Colonic mucosa (tissue), 4 donors: Measurements from ENCODE around the gene MYCBP. TPM values are rescaled to one million over a fixed set of nuclear protein-coding genes. Genes with fewer than 3 reads are reported as not detected.

Experiments used
- DNase-seq: peaks from one replicate; pipeline ENCODE4 v3.0.0-alpha.2; 2020
- H3K27ac ChIP-seq: fragments of 200-600 bp; one replicate; pipeline ENCODE4 v1.8.0; 2021
- H3K27me3 ChIP-seq: fragments of 200-600 bp; one replicate; pipeline ENCODE4 v1.8.0; 2021
- H3K36me3 ChIP-seq: fragments of 200-600 bp; one replicate; pipeline ENCODE4 v1.8.0; 2021
- H3K4me1 ChIP-seq: fragments of 200-600 bp; one replicate; pipeline ENCODE4 v1.8.0; 2021; ENCODE audit warnings: mild to moderate bottlenecking
- H3K4me3 ChIP-seq: fragments of 200-600 bp; one replicate; pipeline ENCODE4 v1.8.0; 2021
- H3K9ac ChIP-seq, 2 donors: one replicate each; pipeline ENCODE4 v1.7.0; 2013; ENCODE audit warnings: control low read depth in 2 of 2, low read depth in 2 of 2, low read length in 2 of 2
- H3K9me3 ChIP-seq: fragments of 200-600 bp; one replicate; pipeline ENCODE4 v1.8.0; 2021
- CTCF ChIP-seq: fragments of 200-600 bp; IDR thresholded peaks from one replicate; pipeline ENCODE4 v1.8.0; 2022; ENCODE audit warnings: antibody characterized with exemption, mild to moderate bottlenecking
- intact Hi-C: fragments of 100-400 bp; cut with DNase I; formaldehyde crosslinking; loops from one replicate; pipeline ENCODE4 v1.14.1; 2022
- total RNA-seq, 2 donors: library from RNA; stranded (reverse); fragmentation: NEBNext Ultra II Directional in 1 of 2; extraction: Animal tissue kit (Norgen Biotek cat#: 25700) in 1 of 2; gene quantifications; one replicate each; pipeline ENCODE4 v1.2.1, GENCODE V29; 2021
- donor health status: healthy.
- donor health status: DM: no; HTN: no; CAD: no.
- donor health status: DM: no; HTN: no; CAD: no.

MYCBP gene
- total RNA-seq, 2 donors from 2014 or later, result 42.0 to 55.1 TPM

GRCh38 chr1:38885092-38885491, 11.9 kb upstream of the MYCBP start:
- TF ChIP-seq CTCF, result no peak
- Histone ChIP-seq H3K27ac (no peak overlapping the region), H3K4me3 (no peak overlapping the region), H3K4me1 (no peaks in the 10 kb centered on the region), H3K27me3 (no peaks in the 10 kb centered on the region), H3K9me3 (no peaks in the 10 kb centered on the region), H3K9ac (no peak overlapping the region), H3K36me3 (no peaks in the 10 kb centered on the region)
- intact Hi-C loops, result no loop called here
- DNase-seq, result no peak

GRCh38 chr1:38881487-38881886, 8.3 kb upstream of the MYCBP start, which contains the start of gene GJA9:
Gene GJA9 (minus strand): TSS chr1:38881587. CDS start chr1:38876098, 5,489 bp downstream.
- DNase-seq, result no peak
- no peak within 1 kb of the TSS for H3K27ac ChIP-seq
- no peaks in the 10 kb centered on the region for H3K27me3 ChIP-seq
- H3K9me3 ChIP-seq, result no peaks in the 10 kb centered on the region
- intact Hi-C loops, result no loop called here
- no peak within 1 kb of the TSS for H3K9ac ChIP-seq
- H3K4me1 ChIP-seq, result no peaks in the 10 kb centered on the region
- no peak within 1 kb of the TSS for H3K4me3 ChIP-seq
- TF ChIP-seq CTCF, result no peak
- H3K36me3 ChIP-seq, result no peaks in the 10 kb centered on the region

- Histone ChIP-seq H3K9me3 (no peaks in the 10 kb centered on the region), H3K27me3 (no peaks in the 10 kb centered on the region), H3K27ac (no peak overlapping the region), H3K4me1 (no peaks in the 10 kb centered on the region), H3K9ac (no peak overlapping the region), H3K4me3 (no peak overlapping the region), H3K36me3 (no peaks in the 10 kb centered on the region)
- no peak for TF ChIP-seq CTCF
- DNase-seq, result no peak
- intact Hi-C loops, result loop anchor here (10.0 kb wide), 1 partner anchor 119 kb away; the partner anchor contains the start of gene AKIRIN1
Observed at GRCh38 chr1:38875811-38876210, 2.7 kb upstream of the MYCBP start.

- Histone ChIP-seq H3K9ac (peak overlapping the region; percentile 52 to 80), H3K9me3 (no peaks in the 10 kb centered on the region), H3K36me3 (no peaks in the 10 kb centered on the region), H3K27ac (peak overlapping the region; percentile 52), H3K27me3 (no peaks in the 10 kb centered on the region), H3K4me1 (no peaks in the 10 kb centered on the region), H3K4me3 (peak overlapping the region; percentile 84)
- intact Hi-C loops, result loop anchor here (10.0 kb wide), 1 partner anchor 122 kb away; the partner anchor contains the start of gene AKIRIN1
- no peak for TF ChIP-seq CTCF
- DNase-seq, result no peak
Observed at GRCh38 chr1:38872401-38873026, 634 bp downstream of the MYCBP start.

- no peak overlapping the region for H3K4me3 ChIP-seq
- H3K9ac ChIP-seq, result no peak overlapping the region
- no peaks in the 10 kb centered on the region for H3K36me3 ChIP-seq
- intact Hi-C loops, result loop anchor here (10.0 kb wide), 1 partner anchor 124 kb away; the partner anchor contains the start of gene AKIRIN1
- H3K27ac ChIP-seq, result no peak overlapping the region
- TF ChIP-seq CTCF, result no peak
- no peak for DNase-seq
- H3K4me1 ChIP-seq, result no peaks in the 10 kb centered on the region
- no peaks in the 10 kb centered on the region for H3K9me3 ChIP-seq
- no peaks in the 10 kb centered on the region for H3K27me3 ChIP-seq
Observed at GRCh38 chr1:38870996-38871395, 2.2 kb downstream of the MYCBP start.
